DLD1 (cell line): ENCODE measurements around the gene PADI1.

Experiments used
- in situ Hi-C: cut with HindIII; loops from 2 replicates; pipeline ENCODE4 v1.10.0; 2017; ENCODE audit warnings: low sequenced_read_pairs

The PADI1 gene

DNA sequence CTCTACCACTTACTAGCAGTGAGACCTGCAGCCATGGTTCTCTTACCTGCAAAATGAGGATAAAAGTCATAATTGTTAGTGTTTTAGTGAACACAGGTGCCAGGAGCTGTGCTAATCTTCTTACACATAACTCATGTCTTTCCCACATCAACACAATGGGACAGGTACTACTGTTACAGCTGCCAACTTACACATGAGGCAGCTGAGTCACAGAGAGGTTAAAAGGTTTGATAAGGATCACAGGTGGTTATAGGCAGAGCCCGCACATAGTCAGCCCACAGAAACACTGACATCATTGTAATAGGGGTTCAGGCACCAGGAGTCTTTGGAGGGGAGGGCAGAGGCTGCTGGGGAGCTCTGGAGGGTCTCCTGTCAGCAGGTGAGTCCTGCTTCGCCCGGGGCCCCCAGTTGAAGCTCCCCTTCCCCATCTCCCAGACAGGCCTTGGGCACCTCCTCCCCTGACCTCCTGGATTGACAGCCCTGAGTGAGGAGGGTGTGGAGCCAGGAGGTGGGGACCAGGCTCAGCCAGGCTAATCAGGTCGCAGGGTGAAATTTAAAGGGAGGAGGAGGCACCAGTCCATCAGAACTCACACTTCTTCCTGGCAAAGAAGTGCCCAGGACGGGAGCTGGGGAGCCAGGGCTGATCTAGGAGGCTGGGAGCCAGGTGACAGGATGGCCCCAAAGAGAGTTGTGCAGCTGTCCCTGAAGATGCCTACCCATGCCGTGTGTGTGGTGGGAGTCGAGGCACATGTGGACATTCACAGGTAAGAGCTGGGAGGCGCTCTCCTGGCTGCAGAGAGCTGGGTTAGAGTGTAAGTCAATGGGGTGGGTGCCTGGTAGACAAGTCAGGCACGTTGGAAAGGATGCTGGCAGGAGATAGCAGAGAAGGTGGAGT lies at the start of gene PADI1:
Gene PADI1, plus strand, starts transcription at position 583 of the 895 bp plus-strand sequence. Its CDS starts 90 bp downstream, at position 673.
- in situ Hi-C loops = no loop called here

DNA sequence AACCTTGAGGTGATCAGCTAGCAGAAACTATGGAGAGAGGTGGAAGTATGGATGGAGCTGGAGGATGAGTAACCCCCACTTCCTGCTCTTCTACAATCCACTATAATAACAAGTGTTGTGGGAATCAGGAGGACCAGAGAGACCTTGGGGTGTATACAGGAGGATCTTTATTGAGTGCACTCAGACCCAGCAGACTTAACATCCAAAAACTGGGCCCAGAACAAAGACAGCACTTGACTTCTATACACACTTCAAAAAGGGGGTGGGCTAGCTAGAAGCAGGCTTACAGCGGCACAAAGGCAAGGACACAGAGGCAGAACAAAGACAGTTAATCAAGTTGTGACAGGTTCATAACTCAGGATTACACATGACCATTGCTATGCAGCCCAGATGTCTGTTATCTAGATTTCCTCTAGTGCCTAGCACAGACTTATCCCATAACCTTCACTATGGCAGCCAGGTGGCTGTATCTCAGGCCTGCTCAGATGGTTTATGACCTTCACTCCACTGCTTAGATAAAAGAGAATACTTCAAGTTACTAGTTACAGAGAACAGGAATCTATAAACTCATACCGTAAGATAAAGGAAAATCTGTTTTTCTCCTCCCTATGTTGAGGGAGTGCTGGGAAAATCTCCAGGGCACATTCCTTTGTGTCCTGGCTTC lies 49.5 kb upstream of the PADI1 start:
- in situ Hi-C loops = no loop called here

DNA sequence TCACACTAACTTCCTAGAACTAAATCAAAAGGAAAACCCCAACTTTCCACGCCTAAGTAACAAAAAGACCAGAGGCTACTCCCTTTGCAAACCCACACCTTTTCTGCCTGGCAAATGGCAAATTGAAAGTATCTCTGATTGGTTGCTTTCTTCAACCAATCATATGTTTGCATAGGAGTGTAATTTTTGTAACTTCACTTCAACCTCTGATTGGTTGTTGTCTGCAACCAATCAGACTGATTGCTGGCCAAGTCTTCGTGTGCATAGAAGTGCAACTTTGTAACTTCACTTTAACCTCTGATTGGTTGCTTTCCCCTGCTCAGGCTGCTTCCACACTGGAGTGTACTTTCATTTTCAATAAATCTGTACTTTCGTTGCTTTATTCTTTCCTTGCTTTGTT lies 48.8 kb upstream of the PADI1 start:
- in situ Hi-C loops = no loop called here

DNA sequence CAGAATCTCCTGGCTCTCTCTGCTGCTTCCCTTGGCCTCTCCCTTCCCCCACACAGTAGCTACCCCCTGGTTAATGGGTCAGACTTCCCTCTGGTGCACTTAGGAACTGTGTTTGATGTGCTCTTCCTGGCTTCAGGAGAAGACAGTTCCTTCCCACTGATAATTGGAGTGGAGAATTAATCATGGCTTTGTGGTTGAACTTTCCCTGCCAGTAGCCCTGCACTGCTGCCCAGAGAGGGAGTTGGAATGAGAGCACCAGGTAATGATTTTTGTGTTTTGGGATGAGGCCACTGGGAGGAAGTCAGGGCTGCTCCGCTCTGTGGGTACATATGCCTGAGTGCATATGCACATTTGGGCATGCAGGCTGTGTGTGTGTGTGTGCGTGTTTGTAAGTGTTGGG lies 46.0 kb upstream of the PADI1 start:
- in situ Hi-C loops = no loop called here

GRCh38 chr1:17161137-17161740 lies 43.7 kb upstream of the PADI1 start:
- in situ Hi-C loops = no loop called here

DNA sequence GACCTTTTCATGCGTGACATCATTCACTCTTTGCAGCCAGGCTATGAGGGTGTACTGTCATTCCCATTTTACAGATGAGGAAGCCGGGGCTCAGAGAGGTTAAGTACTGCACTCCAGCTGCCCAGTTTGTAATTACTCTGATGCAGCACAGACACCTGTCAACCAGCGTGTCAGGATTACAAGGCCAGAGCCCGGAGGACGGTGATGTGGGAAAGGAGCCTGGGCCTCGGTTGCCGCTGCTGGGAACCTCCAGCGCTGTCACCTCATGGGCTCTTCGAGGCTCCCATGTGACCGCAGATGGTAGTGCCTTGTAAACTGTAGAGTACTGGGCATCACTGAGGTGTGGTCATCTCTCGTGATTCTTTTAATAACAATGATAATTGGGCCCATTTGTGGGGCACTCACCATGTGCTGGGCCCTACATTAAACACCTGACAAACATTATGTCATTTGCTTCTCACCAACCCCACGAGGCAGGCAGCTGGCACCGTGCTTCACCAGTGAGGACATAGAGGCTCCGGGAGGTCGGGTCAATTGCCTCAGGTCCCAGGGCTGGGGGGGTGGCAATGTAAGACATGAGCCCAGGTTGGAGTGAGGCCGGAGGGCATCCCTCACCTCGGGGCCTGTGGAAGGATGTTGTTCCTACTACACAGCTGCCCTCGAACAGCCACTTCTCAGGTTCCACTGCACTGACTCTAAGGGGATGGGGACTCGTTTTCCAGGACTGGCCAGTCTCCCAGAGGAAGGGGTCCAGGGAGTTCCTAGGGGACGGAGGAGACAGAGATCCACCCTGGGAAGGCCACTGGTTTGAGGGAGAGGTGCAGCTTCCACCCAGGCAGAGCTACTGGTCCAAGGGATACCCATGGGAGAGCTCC lies 42.8 kb upstream of the PADI1 start:
- in situ Hi-C loops = no loop called here

DNA sequence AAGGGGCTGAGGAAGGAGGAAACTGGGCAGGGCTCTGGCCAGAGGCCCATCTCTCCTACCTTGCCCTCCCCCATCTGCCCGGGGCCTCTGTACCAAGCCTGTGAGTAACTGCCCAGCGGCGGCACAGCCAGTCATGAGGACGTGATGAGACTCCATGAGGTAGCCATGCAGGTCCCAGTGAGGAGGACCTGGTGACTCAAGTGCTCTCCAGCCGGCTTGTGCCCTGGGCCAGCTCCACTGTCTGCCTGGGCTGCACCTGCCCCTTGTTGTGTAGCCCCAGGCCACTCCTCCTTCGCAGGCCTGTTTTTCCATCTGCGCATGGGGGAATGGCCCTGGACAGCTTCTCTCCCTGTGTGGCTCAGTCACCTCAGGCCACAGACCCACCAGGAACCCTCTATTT lies 42.0 kb upstream of the PADI1 start:
- in situ Hi-C loops = no loop called here

DNA sequence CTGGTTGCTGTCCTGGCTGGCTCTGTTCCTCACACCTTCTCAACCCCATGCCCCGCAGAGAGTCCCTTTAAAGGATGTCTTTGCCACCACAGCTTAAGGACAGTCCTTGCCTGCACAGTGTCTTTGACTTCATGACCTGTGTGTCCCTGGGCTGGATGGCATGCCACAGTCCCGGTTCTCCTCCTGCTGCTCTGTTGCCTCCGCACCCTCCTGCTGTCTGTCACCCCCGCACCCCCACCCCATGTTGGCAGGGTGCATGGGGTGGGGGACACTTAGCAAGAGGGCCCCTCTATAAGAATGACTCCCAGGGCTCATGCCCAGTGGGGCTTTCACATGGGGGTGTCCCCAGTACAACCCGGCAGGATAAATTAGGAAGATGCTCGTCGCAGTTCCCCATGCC lies 41.6 kb upstream of the PADI1 start:
- in situ Hi-C loops = no loop called here

- in situ Hi-C loops = no loop called here
These were observed 40.9 kb upstream of the PADI1 start for GRCh38 chr1:17163789-17164666.

DNA sequence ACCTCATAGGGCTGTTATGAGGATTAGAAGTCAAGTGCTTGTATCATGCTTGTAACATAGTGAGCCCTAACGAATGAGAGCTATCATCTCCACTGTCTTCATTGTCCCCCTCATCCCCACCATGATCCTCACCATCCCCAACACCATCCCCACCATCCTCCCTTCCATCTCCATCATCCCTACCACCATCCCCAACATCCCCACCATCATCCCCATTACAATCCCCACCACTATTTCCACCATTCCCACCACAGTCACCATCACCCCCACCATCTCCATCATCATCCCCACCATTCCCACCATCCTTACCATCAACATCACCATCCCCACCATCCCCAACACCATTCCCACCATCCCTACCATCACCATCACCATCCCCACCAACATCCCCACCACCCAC lies 39.1 kb upstream of the PADI1 start:
- in situ Hi-C loops = no loop called here

DNA sequence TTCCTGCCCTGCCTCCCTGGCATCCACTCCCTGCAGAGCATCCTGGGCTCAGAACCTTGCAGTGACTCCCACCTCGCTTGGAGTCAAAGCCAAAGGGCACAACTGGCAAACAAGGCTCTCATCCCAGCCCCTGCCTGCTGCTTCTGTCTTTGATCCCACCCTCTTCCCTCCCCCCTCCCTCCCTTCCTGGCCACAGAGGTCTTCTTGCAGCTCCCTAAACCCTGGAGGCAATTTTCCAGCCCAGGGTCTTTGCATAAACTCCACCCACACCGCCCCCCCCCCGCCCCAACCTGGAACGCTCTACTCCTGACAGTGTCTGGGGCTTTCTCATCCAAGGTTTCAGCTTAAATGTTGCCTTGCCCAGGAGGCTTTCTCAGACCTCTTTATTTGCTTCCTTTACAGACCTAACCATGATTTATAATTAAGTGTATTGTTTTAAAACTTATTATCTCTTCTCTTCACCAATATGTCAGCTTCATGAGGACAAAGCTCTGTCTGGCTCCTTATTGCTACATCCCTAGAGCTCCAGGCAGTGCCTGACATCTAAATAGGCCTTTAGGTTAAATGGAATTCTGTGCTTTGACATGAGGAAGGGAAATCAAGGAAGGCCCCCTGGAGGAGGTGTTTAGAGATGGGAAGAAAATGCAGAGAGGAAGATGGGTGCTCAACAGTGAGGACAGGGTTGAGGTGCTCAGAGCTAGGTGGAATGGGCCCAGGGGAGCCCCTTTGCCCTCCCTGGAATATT lies 37.7 kb upstream of the PADI1 start:
- in situ Hi-C loops = no loop called here

DNA sequence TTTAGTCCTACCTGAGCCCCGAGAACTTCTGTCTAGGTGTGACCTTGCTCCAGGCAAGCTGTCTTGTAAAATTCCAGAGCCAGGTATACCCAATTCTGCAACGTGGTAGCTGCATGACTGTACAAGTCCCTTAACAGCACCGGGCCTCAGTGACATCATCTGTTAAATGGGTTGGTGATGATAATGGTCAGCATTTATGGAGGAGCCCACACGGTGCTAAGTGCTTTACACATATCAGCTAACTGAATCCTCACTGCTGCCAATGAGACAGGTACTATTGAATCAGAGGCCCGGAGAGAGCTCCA lies 37.2 kb upstream of the PADI1 start:
- in situ Hi-C loops = no loop called here

DNA sequence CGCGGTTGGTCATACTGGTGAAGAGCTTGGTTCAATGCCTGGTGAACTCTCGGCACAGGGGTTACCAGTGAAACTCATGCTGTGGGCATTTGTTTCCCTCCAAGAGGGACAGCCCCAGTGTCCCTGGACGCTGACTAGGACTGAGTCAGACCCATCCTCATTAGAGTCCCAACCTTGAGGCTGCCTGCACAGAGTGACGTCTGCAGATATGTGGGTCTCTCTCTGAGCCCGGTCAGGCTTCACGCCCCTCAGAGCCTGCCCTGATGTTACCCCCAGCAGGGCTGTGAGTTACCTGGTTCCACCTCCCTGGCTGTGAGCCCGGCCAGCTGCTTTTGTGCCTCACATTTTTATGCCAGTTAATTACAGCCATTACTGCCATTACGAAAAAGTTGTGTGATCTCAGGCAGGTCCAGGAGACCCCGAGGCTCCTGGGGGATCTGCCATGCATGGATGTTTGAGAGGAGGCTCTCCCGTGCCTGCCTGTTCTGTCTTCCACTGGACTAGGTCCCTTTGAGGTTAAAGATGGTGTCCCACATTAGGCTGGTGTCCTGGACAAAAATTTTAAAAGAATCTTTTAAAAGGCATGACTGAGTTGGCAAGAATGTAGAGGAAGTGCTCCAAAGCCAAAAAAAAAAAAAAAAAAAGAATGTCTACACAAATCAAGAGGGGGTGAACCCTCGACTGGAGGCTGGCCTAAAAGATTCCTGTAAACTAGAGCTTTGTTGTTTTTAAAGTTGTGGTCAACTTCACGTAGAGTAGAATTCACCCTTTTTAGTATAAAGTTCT lies 36.6 kb upstream of the PADI1 start:
- in situ Hi-C loops = no loop called here

DNA sequence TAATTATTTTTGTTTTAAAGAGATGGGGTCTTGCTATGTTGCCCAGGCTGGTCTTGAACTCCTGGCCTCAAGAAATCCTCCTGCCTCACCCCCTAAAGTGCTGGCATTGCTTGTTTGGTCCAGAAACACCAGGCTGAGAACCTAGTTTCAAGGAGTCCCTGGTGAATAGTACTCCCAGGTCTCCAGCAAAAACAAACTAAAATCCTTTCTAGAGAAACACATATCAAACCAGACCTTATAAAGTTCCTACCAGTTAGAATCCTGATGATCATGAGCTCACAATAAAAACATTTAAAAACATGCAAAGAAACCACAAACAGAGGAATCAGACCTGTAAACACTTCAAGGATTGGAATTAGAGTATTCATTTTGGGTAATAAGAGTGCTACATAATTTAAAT lies 34.4 kb upstream of the PADI1 start:
- in situ Hi-C loops = no loop called here

DNA sequence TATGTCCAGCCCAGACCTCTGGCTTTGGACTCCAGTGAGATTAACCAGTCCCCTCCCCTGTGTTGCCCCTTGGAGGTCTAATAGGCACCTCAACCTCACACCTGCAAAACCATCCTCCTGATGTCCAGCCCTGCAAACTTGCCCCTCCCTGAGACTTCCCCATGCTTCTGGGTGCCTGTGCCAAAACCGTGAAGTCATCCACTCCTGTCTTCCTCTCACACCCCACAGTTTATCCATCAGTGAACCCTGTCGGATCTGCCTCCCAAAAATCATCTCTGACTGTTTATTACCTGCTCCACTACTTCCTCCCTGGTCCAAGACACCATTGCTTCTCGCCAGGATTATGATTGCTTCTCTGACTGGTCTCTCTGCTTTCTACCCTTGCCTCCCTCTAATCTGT lies 31.7 kb upstream of the PADI1 start:
- in situ Hi-C loops = no loop called here

DNA sequence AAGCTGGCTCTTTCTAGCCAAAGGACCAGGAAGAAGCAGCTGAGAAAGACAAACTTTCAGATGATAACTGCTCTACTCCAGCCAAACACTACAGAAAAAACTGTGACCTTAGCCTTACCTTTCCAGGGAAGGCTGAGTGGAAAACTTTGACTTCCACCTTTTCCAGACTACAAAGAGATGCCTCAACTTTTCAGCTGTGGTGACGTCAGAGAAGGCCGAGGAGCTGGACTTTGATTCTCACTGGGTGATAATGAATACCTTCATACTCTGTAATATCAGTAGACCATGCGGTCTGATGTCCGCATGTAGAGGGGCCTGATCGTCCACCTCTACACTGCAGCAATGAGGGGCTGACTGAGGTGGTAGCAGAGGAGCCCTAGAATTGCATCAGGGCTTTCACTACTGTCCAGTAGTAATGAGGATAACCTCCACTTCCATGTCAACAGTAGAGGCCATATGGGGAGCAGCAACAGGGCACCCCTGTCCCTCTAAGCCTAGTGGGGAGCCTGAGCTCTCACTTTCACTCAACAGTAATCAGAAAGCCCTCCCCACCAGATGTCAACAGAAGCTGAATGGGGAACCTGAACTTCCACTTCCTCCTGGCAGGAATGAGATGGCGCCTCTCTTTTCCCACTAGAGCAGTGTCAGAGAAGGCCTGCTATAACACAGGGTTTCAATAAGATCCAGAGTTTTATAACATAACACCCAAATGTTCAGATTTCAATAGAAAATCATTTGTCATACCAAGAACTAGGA lies 28.4 kb upstream of the PADI1 start:
- in situ Hi-C loops = no loop called here

DNA sequence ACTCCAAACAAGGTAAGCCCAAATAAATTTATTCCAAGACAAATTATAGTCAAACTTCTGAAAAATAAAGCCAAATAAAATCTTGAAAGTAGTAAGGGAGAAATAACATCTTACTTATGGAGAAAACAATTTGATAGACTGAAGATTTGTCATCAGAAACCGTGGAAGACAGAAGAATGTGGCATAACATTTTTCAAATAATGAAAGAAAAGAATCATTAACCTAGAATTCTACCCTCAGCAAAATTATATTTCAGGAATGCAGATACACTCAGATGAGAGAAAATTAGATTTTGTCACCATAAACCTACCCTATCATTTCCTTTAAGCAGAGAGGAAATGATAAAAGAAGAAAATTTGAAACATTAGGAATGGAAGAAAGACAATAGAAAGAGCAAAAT lies 27.3 kb upstream of the PADI1 start:
- in situ Hi-C loops = no loop called here
